GM12878 (cell line): ENCODE results near the gene FJX1.

Source experiments
- BHLHE40 ChIP-seq, 2 experiments: fragments of 450-650 bp in 1 of 2; IDR thresholded peaks; 2 replicates each; pipeline ENCODE4 v1.6.1; 2011 to 2017; ENCODE audit warnings: low read depth in 2 of 2, borderline replicate concordance in 1 of 2, improper control_type of control experiment in 1 of 2, low read length in 1 of 2, mild to moderate bottlenecking in 1 of 2
- EZH2 ChIP-seq: IDR thresholded peaks from 2 replicates; pipeline ENCODE4 v1.6.1; 2012; ENCODE audit warnings: low read depth, mild to moderate bottlenecking, control low read depth, inconsistent platforms, low read length, borderline replicate concordance; ENCODE audit not compliant: control insufficient read depth
- POLR2AphosphoS5 ChIP-seq: IDR thresholded peaks from 2 replicates; pipeline ENCODE4 v1.6.1; 2011; ENCODE audit warnings: mild to moderate bottlenecking, low read length, inconsistent platforms
- RFX5 ChIP-seq: IDR thresholded peaks from 2 replicates; pipeline ENCODE4 v1.6.1; 2011; ENCODE audit warnings: low read depth, low read length, improper control_type of control experiment
- SPI1 ChIP-seq: IDR thresholded peaks from 2 replicates; pipeline ENCODE4 v1.6.1; 2011; ENCODE audit warnings: low read depth, mild to moderate bottlenecking, low read length, moderate library complexity, borderline replicate concordance; ENCODE audit not compliant: insufficient read depth
- TARDBP ChIP-seq: IDR thresholded peaks from 2 replicates; pipeline ENCODE4 v1.6.1; 2016; ENCODE audit warnings: borderline replicate concordance
- TF ChIP-seq, protein P1 (sequence below), 3 experiments: IDR thresholded peaks in 2 of 3; conservative IDR thresholded peaks in 1 of 3; 2 replicates each; pipeline ENCODE4 v1.5.1; 2011; ENCODE audit warnings: low read depth in 3 of 3, low read length in 3 of 3, mild to moderate bottlenecking in 3 of 3, control low read depth in 2 of 3, moderate library complexity in 2 of 3, inconsistent platforms in 1 of 3, mixed read lengths in 1 of 3; ENCODE audit not compliant: control insufficient read depth in 2 of 3, insufficient read depth in 1 of 3; ENCODE audit errors: extremely low read depth in 1 of 3
- TF ChIP-seq, protein P2 (sequence below): IDR thresholded peaks from 2 replicates; pipeline ENCODE4 v1.6.1; 2012; ENCODE audit warnings: low read depth, low read length, improper control_type of control experiment

GRCh38 chr11:35661534-35661933 is 43.3 kb downstream of the FJX1 start:
- no peak for TF ChIP-seq POLR2AphosphoS5
- TF ChIP-seq, protein P1, sequence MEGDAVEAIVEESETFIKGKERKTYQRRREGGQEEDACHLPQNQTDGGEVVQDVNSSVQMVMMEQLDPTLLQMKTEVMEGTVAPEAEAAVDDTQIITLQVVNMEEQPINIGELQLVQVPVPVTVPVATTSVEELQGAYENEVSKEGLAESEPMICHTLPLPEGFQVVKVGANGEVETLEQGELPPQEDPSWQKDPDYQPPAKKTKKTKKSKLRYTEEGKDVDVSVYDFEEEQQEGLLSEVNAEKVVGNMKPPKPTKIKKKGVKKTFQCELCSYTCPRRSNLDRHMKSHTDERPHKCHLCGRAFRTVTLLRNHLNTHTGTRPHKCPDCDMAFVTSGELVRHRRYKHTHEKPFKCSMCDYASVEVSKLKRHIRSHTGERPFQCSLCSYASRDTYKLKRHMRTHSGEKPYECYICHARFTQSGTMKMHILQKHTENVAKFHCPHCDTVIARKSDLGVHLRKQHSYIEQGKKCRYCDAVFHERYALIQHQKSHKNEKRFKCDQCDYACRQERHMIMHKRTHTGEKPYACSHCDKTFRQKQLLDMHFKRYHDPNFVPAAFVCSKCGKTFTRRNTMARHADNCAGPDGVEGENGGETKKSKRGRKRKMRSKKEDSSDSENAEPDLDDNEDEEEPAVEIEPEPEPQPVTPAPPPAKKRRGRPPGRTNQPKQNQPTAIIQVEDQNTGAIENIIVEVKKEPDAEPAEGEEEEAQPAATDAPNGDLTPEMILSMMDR (IDR thresholded peaks at IDR 0.05 in 2 of 3, conservative IDR thresholded peaks at IDR 0.05 in 1 of 3; ENCODE audit: control insufficient read depth in 2 of 3, extremely low read depth in 1 of 3, insufficient read depth in 1 of 3, low read depth in 3 of 3, low read length in 3 of 3), result no peak
- TF ChIP-seq EZH2, result no peak
- TF ChIP-seq RFX5, result no peak
- TF ChIP-seq, protein P2, sequence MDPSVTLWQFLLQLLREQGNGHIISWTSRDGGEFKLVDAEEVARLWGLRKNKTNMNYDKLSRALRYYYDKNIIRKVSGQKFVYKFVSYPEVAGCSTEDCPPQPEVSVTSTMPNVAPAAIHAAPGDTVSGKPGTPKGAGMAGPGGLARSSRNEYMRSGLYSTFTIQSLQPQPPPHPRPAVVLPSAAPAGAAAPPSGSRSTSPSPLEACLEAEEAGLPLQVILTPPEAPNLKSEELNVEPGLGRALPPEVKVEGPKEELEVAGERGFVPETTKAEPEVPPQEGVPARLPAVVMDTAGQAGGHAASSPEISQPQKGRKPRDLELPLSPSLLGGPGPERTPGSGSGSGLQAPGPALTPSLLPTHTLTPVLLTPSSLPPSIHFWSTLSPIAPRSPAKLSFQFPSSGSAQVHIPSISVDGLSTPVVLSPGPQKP, result no peak
- TF ChIP-seq TARDBP, result no peak
- TF ChIP-seq SPI1, result no peak
- no peak for TF ChIP-seq BHLHE40 (IDR thresholded peaks at IDR 0.05; ENCODE audit: borderline replicate concordance in 1 of 2, low read depth in 2 of 2, low read length in 1 of 2)
